IPS-20b (cell line): ENCODE results near the gene PYHIN1.

Source experiments
- H3K27ac ChIP-seq: one replicate; pipeline ENCODE4 v1.5.1; 2013; ENCODE audit warnings: low read length
- H3K27me3 ChIP-seq: 2 replicates; pipeline ENCODE4 v1.6.1; 2013; ENCODE audit warnings: mild to moderate bottlenecking, low read length, inconsistent platforms; ENCODE audit not compliant: insufficient read depth
- H3K36me3 ChIP-seq: 2 replicates; pipeline ENCODE4 v1.6.1; 2013; ENCODE audit warnings: low read depth, mild to moderate bottlenecking, inconsistent platforms, low read length, moderate library complexity; ENCODE audit not compliant: insufficient read depth
- H3K4me1 ChIP-seq: 2 replicates; pipeline ENCODE4 v1.6.1; 2013; ENCODE audit warnings: mild to moderate bottlenecking, control low read depth, inconsistent platforms, low read length, moderate library complexity; ENCODE audit not compliant: insufficient read depth
- H3K4me3 ChIP-seq: 2 replicates; pipeline ENCODE4 v1.5.1; 2013; ENCODE audit warnings: mild to moderate bottlenecking, low read length, inconsistent platforms
- H3K9ac ChIP-seq: 2 replicates; pipeline ENCODE4 v1.6.1; 2013; ENCODE audit warnings: low read depth, mild to moderate bottlenecking, inconsistent platforms, low read length, moderate library complexity
- H3K9me3 ChIP-seq: 2 replicates; pipeline ENCODE4 v1.6.1; 2013; ENCODE audit warnings: mild to moderate bottlenecking, low read depth, low read length, inconsistent platforms; ENCODE audit not compliant: insufficient read depth

Gene PYHIN1

GRCh38 chr1:159014851-159015250 is 83.5 kb downstream of the PYHIN1 start:
- no peak overlapping the region for H3K27ac ChIP-seq

GRCh38 chr1:159015440-159015909 is 84.1 kb downstream of the PYHIN1 start:
- Histone ChIP-seq H3K4me1 (no peaks in the 10 kb centered on the region), H3K27me3 (no peaks in the 10 kb centered on the region), H3K4me3 (no peak overlapping the region), H3K27ac (no peak overlapping the region), H3K36me3 (no peaks in the 10 kb centered on the region), H3K9ac (no peak overlapping the region), H3K9me3 (no peaks in the 10 kb centered on the region)

More at GRCh38 chr1:159014851-159015250, 83.5 kb downstream of the PYHIN1 start:
- Histone ChIP-seq H3K4me1 (no peaks in the 10 kb centered on the region), H3K27me3 (no peaks in the 10 kb centered on the region), H3K36me3 (no peaks in the 10 kb centered on the region), H3K9me3 (no peaks in the 10 kb centered on the region), H3K4me3 (no peak overlapping the region), H3K9ac (no peak overlapping the region)

- Histone ChIP-seq H3K36me3 (no peaks in the 10 kb centered on the region), H3K27me3 (no peaks in the 10 kb centered on the region), H3K9me3 (no peaks in the 10 kb centered on the region), H3K4me3 (no peak overlapping the region), H3K27ac (no peak overlapping the region), H3K9ac (no peak overlapping the region), H3K4me1 (peaks cover 13% of the 10 kb centered on the region)
Measured at GRCh38 chr1:159023723-159024122, 92.4 kb downstream of the PYHIN1 start.

- Histone ChIP-seq H3K36me3 (no peaks in the 10 kb centered on the region), H3K4me1 (peaks cover 13% of the 10 kb centered on the region), H3K9me3 (no peaks in the 10 kb centered on the region), H3K27me3 (no peaks in the 10 kb centered on the region), H3K4me3 (no peak overlapping the region), H3K9ac (no peak overlapping the region), H3K27ac (no peak overlapping the region)
Measured at GRCh38 chr1:159025043-159025442, 93.7 kb downstream of the PYHIN1 start.
